HUES64 (cell line): ENCODE data around the gene CAPN5.

Experiments used
- H3K27ac ChIP-seq: 2 replicates; pipeline ENCODE4 v1.7.0; 2013; ENCODE audit warnings: low read depth, low read length, inconsistent platforms
- H3K27me3 ChIP-seq: 2 replicates; pipeline ENCODE4 v1.6.1; 2013; ENCODE audit warnings: mild to moderate bottlenecking, low read length; ENCODE audit not compliant: insufficient read depth
- H3K36me3 ChIP-seq: 2 replicates; pipeline ENCODE4 v1.6.1; 2013; ENCODE audit warnings: mild to moderate bottlenecking, low read length; ENCODE audit not compliant: insufficient read depth
- H3K4me1 ChIP-seq: 2 replicates; pipeline ENCODE4 v1.6.1; 2013; ENCODE audit warnings: mild to moderate bottlenecking, low read length, moderate library complexity; ENCODE audit not compliant: insufficient read depth
- H3K4me3 ChIP-seq: 2 replicates; pipeline ENCODE4 v1.5.1; 2013; ENCODE audit warnings: mild to moderate bottlenecking, low read length, moderate library complexity
- H3K9ac ChIP-seq: 2 replicates; pipeline ENCODE4 v1.6.1; 2013; ENCODE audit warnings: mild to moderate bottlenecking, low read depth, low read length
- H3K9me3 ChIP-seq: 2 replicates; pipeline ENCODE4 v1.6.1; 2013; ENCODE audit warnings: low read depth, low read length; ENCODE audit not compliant: insufficient read depth
- WGBS: fragments of 150-250, 120-280 bp; methylation state at CpG from one replicate; pipeline ENCODE4 v1.1.7; 2013; ENCODE audit warnings: missing lambda C conversion rate; 5-methylcytosine and 5-hydroxymethylcytosine counted together

CAPN5 gene

DNA sequence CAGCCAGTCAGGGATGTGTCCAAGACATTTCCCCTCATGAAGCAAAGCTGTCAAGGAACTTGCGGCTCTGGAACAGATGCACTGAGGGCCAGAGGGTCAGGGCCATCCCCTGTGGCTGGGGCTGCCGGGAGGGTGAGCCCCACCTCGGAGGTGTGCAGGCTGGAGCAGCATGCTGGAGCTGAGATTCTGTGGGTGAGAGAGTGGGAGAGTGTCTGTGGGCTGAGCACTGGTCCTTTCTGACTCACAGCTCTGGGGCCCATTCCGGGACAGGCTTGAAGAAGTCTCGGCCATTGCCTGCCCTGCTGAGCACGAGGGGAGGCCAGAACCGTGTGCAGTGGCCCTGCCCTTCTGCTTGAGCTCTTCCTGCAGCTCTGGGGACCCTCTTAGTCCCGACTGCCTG lies 38.0 kb downstream of the CAPN5 start:
- Histone ChIP-seq H3K4me3 (no peak overlapping the region), H3K9ac (no peak overlapping the region), H3K36me3 (no peaks in the 10 kb centered on the region), H3K27me3 (no peaks in the 10 kb centered on the region), H3K4me1 (no peaks in the 10 kb centered on the region), H3K27ac (no peak overlapping the region), H3K9me3 (no peaks in the 10 kb centered on the region)
- WGBS, result 94% methylated on average over 8 of the region's 8 CpGs

DNA sequence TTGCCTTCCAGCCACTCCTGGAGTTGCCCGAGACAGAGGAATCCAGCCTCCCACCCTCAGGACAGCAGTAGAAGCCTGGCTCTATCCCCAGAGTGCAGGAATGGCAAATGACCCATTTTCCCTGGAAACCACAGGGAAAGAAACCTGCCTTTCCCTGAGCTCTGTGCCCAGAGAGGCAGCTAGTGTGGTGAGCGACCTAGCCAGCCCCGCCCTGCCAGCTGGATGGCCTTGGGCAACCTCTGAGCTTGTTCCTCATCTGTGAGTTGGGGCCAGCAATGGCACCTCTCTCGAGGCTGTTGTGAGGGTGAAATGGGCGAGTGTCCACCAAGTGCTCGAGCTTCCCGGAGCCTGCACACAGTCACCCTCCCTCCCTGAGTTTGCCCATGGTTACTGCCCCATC lies 39.5 kb downstream of the CAPN5 start:
- Histone ChIP-seq H3K4me3 (no peak overlapping the region), H3K9ac (no peak overlapping the region), H3K27me3 (no peaks in the 10 kb centered on the region), H3K27ac (no peak overlapping the region), H3K4me1 (no peaks in the 10 kb centered on the region), H3K9me3 (no peaks in the 10 kb centered on the region), H3K36me3 (no peaks in the 10 kb centered on the region)
- 94% methylated on average over 4 of the region's 7 CpGs for WGBS

DNA sequence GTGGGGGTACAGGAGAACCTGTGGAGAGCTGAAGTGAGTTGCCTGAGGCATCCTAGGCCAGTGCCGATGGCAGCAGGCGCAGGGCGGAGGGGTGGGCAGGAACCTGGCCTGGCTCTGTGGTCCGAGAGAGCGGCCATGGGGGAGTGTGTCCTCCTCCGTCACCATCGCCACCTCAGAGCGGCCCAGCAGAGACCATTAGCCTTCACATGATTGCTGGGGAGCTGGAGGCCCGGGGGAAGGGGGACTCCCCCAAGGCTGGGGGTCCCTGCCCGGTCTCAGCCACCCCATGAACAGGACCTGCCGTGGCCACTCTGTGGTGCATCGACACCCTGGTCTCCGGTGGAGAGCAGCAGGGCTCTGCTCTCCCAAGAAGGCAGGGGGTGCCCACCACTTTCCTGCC lies 40.0 kb downstream of the CAPN5 start:
- Histone ChIP-seq H3K9ac (no peak overlapping the region), H3K36me3 (no peaks in the 10 kb centered on the region), H3K4me1 (no peaks in the 10 kb centered on the region), H3K4me3 (no peak overlapping the region), H3K9me3 (no peaks in the 10 kb centered on the region), H3K27me3 (no peaks in the 10 kb centered on the region), H3K27ac (no peak overlapping the region)
- 98% methylated on average over 13 of the region's 13 CpGs for WGBS

DNA sequence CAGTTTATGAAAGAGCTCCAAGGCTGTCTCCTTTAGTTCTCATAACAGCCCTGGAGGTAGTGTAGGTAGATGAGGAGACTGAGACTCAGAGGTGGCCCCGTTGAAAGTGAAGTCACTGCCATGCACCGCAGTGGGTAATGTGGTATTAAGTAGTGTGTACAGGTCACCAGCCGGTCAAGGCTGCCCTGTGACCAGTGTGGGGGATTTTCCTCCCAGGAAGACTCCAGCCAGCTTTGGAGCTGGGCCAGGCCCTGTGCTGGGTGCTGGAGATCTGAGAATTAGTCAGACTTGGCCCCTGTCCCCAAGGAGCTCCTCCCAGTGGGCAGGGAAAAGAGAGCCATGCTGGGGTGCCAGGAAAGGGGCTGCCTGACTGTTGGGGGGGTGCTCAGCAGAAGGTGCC lies 41.2 kb downstream of the CAPN5 start:
- Histone ChIP-seq H3K4me3 (no peak overlapping the region), H3K4me1 (no peaks in the 10 kb centered on the region), H3K27ac (no peak overlapping the region), H3K27me3 (no peaks in the 10 kb centered on the region), H3K9ac (no peak overlapping the region), H3K9me3 (no peaks in the 10 kb centered on the region), H3K36me3 (no peaks in the 10 kb centered on the region)
- WGBS, result 90% methylated on average over 3 of the region's 3 CpGs

DNA sequence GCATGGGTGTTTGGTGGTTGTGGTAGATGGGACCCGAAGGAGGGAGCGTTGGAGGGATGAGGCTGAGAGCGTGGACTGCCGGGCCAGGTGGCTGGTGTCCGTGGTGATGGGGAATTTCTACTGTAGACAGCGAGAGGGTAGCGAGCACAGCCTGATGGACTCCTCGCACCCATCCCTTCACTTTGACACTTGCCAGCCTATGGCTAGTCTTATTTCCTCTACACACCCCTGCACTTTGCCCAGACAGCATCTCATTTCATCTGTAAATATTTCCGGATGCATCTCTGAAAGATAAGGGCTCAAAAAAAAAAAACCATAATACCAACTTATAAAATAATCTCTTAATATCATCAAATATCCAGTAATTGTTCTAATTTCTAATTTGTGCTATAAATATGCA lies 41.7 kb downstream of the CAPN5 start:
- 91% methylated on average over 9 of the region's 9 CpGs for whole genome bisulfite sequencing
- Histone ChIP-seq H3K27me3 (no peaks in the 10 kb centered on the region), H3K9me3 (no peaks in the 10 kb centered on the region), H3K9ac (no peak overlapping the region), H3K27ac (no peak overlapping the region), H3K4me1 (no peaks in the 10 kb centered on the region), H3K36me3 (no peaks in the 10 kb centered on the region), H3K4me3 (no peak overlapping the region)

DNA sequence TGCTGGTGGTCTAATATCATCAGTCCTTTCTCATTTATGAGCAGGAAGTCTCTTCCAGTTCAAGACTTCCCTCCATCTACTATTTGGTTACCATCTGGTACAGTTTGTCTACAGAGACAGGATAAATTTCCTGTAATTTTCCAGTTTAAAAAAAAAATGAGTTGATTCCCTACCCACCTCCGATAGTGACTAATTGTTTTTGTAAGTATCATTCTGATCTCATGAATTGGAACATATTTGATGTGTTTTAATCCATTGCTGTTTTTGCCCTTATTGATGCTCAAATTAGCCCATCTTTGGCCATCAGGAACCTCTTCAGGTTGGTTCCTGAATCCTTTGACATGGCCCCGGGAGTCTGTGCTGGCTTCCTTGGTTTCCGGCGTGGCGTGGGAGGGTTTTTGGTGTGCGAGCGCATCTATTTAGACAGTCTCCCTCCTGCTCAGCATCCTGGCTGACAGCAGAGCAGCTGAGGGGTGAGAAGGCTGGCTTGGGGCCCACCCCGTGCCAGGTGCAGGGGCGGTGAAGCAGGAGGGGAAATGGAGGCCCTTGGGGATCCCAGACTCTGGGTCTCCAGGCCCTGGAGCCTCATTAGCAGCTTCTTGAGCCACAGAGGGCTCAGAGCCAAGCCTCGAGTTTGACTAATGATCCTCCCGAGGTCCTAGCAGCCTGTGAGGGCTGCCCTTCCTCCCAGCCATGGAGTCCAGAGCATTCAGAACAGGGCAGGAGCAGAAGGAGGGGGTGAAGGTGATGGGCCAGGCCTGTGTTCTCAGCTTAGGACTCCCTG lies 42.7 kb downstream of the CAPN5 start:
- 92% methylated on average over 11 of the region's 11 CpGs for WGBS
- H3K27ac ChIP-seq, result no peak overlapping the region

DNA sequence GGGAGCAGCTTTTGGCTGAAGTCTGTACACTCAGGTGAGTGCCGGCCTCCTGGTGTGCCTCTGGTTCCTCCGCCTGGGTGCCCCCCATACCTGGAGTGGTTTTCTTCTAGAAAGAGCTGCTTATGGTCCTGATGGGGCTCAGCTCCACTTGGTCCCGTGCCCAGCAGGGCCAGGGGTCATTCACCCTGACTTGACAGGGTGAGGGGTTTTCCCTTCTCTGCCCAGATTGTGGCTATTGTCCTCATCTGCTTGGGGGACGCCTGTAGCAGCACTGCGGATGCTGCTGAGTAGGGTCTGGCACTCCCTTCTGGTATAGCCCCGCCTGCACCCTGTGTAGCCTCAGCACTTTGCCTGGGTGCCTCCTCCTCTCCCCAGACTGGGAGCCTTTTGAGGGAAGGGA lies 44.1 kb downstream of the CAPN5 start:
- H3K27ac ChIP-seq, result no peak overlapping the region
- H3K9ac ChIP-seq, result no peak overlapping the region
- WGBS, result 88% methylated on average over 6 of the region's 6 CpGs
- no peaks in the 10 kb centered on the region for H3K27me3 ChIP-seq
- no peaks in the 10 kb centered on the region for H3K36me3 ChIP-seq
- H3K9me3 ChIP-seq, result no peaks in the 10 kb centered on the region
- no peaks in the 10 kb centered on the region for H3K4me1 ChIP-seq
- H3K4me3 ChIP-seq, result no peak overlapping the region

More for the DNA sequence above, 42.7 kb downstream of the CAPN5 start:
- Histone ChIP-seq H3K4me3 (no peak overlapping the region), H3K9ac (no peak overlapping the region), H3K27me3 (no peaks in the 10 kb centered on the region), H3K36me3 (no peaks in the 10 kb centered on the region), H3K9me3 (no peaks in the 10 kb centered on the region), H3K4me1 (no peaks in the 10 kb centered on the region)

DNA sequence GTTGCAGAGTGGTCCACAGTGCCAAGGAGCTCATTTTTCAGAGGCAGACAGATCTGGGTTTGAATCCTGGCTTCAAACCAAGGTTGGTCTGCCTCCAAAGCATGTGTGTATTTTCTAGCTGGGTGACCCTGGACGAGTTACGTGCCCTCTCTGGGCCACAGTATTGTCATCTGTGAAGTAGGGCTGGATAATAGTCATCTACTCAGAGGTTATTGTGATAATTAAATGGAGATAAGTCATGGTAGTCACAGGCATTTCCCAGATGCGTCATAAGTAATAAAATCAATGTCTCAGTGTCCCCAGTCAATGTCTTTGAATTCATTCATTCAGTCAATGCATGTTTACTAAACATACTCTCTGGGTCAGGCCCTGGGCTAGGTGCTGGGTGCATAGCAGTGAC lies 44.5 kb downstream of the CAPN5 start:
- no peak overlapping the region for H3K4me3 ChIP-seq
- H3K36me3 ChIP-seq, result no peaks in the 10 kb centered on the region
- H3K27ac ChIP-seq, result no peak overlapping the region
- no peak overlapping the region for H3K9ac ChIP-seq
- H3K9me3 ChIP-seq, result no peaks in the 10 kb centered on the region
- no peaks in the 10 kb centered on the region for H3K4me1 ChIP-seq
- H3K27me3 ChIP-seq, result no peaks in the 10 kb centered on the region
- 97% methylated on average over 3 of the region's 3 CpGs for WGBS

DNA sequence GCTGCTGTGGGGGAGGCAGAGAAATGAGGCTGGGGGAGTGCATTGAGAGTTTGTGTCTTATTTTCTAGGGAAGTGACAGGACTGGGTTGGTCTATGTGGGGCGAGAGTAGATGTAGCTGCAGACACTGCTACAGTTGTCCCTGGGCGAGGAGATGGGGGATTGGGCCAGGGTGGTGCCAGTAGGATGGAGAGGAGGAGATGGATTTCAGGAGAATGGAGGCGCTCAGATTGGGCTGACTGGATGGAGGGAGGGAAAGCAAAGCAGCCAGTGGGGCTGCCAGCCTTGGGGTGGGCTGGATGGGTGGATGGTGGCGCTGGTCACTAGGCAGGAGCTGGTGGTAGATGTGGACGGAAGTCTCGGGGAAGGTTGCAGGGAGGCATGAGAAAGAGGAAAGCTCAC lies 45.2 kb downstream of the CAPN5 start:
- Histone ChIP-seq H3K36me3 (no peaks in the 10 kb centered on the region), H3K9me3 (no peaks in the 10 kb centered on the region), H3K27ac (no peak overlapping the region), H3K27me3 (no peaks in the 10 kb centered on the region), H3K4me3 (no peak overlapping the region), H3K9ac (no peak overlapping the region), H3K4me1 (no peaks in the 10 kb centered on the region)
- WGBS, result 83% methylated on average over 6 of the region's 6 CpGs

DNA sequence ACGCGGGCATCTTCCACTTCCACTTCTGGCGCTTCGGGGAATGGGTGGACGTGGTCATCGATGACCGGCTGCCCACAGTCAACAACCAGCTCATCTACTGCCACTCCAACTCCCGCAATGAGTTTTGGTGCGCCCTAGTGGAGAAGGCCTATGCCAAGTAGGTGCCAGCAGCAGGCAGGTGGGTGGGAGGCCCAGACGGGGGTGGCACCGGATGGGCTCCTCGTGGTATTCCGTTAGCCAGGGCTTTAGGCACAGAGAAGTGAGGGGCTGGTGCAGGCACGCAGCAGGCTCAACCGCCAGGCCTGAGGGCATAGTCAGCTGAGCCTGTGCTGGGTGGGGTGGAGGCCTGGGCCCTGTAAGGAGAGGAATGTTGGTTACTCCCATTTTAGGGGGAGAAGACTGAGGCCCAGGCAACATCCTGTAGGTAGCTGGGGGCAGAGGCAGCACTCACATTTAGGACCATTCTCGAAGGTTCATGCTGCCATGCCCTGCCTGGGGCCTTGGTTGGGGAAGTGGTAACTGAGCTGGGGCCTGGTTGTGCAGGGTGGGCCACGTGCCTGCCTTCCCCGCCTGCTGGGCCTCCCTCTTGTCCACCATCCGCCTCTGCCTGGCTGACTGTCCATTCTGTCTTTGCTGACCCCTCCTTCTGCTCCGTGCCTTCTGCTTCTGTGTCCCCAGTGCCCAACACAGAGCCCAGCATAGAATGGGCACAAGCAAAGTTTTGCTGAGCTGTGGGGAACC lies 46.0 kb downstream of the CAPN5 start:
- WGBS, result 94% methylated on average over 20 of the region's 20 CpGs
- H3K36me3 ChIP-seq, result no peaks in the 10 kb centered on the region
- H3K27me3 ChIP-seq, result no peaks in the 10 kb centered on the region

DNA sequence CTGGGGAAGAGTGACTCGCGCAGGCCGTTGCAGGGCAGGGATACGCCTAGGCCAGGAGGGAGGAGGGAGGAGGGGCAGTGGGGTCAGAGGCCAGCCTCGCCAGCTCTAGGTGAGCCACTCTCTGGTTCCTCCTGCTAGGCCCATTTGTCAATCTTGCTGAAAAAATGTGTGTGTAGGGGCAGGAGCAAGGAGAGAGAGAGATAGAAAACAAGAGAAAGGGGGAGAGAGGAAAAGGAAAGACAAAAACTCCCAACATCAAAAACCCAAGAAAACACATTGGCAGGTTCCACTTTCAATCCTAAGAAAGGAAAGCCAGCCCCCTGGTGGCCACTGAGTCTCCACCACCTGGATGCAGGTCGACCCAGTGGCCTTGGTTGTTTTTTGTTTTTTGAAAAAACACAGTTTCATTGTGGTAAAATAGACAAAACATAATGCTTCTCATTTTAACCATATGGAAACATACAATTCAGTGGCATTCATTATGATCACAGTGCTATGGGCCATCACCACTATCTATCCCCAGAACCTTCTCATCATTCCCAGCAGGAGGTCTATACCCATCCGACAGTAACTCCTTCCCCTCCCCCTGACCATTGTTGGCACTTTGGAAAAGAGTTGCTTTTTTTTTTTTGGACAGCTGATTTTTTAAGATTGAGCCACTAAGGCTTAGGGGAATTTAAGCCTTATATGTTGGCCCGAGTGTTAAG lies 46.8 kb downstream of the CAPN5 start:
- Histone ChIP-seq H3K9ac (no peak overlapping the region), H3K36me3 (no peaks in the 10 kb centered on the region), H3K27ac (no peak overlapping the region; the same call in 1 of the 2 replicates), H3K27me3 (no peaks in the 10 kb centered on the region), H3K4me1 (no peaks in the 10 kb centered on the region), H3K9me3 (no peaks in the 10 kb centered on the region), H3K4me3 (no peak overlapping the region)
- WGBS, result 66% methylated on average over 6 of the region's 8 CpGs

More for the DNA sequence above, 46.0 kb downstream of the CAPN5 start:
- H3K9ac ChIP-seq, result no peak overlapping the region
- no peak overlapping the region; the same call in 1 of the 2 replicates for H3K27ac ChIP-seq
- no peaks in the 10 kb centered on the region for H3K9me3 ChIP-seq
- no peaks in the 10 kb centered on the region for H3K4me1 ChIP-seq
- no peak overlapping the region for H3K4me3 ChIP-seq
